GM19328 (cell line): ENCODE data around the gene EGR1.

ENCODE experiments used
- ATAC-seq: cut with Tn5 transposase; IDR thresholded peaks from one replicate; pipeline ENCODE4 v1.9.1; 2021; ENCODE audit warnings: mild to moderate bottlenecking, moderate library complexity; ENCODE audit not compliant: unreplicated experiment

Gene EGR1

GRCh38 chr5:138465261-138466124 lies at the start of gene EGR1:
TSS of gene EGR1 (plus strand) at chr5:138465479. CDS start at chr5:138465762, 283 bp downstream.
- ATAC-seq, result peak; percentile 51

- ATAC-seq, result no peak
Measured at GRCh38 chr5:138418444-138418843, 46.8 kb upstream of the EGR1 start.

- no peak for ATAC-seq
Measured at GRCh38 chr5:138425079-138425478, 40.2 kb upstream of the EGR1 start.

- ATAC-seq, result no peak
Measured at GRCh38 chr5:138435943-138436342, 29.3 kb upstream of the EGR1 start.

GRCh38 chr5:138438003-138438723 lies 27.1 kb upstream of the EGR1 start:
- ATAC-seq, result no peak

- ATAC-seq, result peak; percentile 79
Measured at GRCh38 chr5:138438724-138439476, 26.4 kb upstream of the EGR1 start, which contains the start of gene REEP2. TSS of gene REEP2 (plus strand) at chr5:138439057. CDS start at chr5:138439209, 152 bp downstream.

GRCh38 chr5:138439477-138440158 lies 25.7 kb upstream of the EGR1 start:
- ATAC-seq, result no peak

GRCh38 chr5:138440159-138441073 lies 24.9 kb upstream of the EGR1 start:
- no peak for ATAC-seq

- ATAC-seq, result no peak
Measured at GRCh38 chr5:138441221-138441620, 24.1 kb upstream of the EGR1 start.

GRCh38 chr5:138444078-138444773 lies 21.1 kb upstream of the EGR1 start:
- no peak for ATAC-seq

GRCh38 chr5:138444774-138445546 lies 20.3 kb upstream of the EGR1 start:
- no peak for ATAC-seq

GRCh38 chr5:138445547-138446271 lies 19.6 kb upstream of the EGR1 start:
- no peak for ATAC-seq

GRCh38 chr5:138448070-138448469 lies 17.2 kb upstream of the EGR1 start:
- ATAC-seq, result no peak

GRCh38 chr5:138448481-138449398 lies 16.5 kb upstream of the EGR1 start:
- no peak for ATAC-seq

GRCh38 chr5:138449501-138450239 lies 15.6 kb upstream of the EGR1 start:
- ATAC-seq, result no peak

GRCh38 chr5:138450971-138451370 lies 14.3 kb upstream of the EGR1 start:
- ATAC-seq, result no peak
